GM12891 (cell line): ENCODE measurements around the gene ADGRV1.
"Not testable (repeated sequence)": the region's sequence is repeated elsewhere in the genome, so short reads cannot be mapped to it uniquely, and the experiment has no call there.

Experiments used
- POLR2A ChIP-seq: IDR thresholded peaks from 2 replicates; pipeline ENCODE4 v1.6.1; 2011; ENCODE audit warnings: low read depth, low read length, control low read depth
- POLR2AphosphoS5 ChIP-seq: IDR thresholded peaks from 2 replicates; pipeline ENCODE4 v1.6.1; 2011; ENCODE audit warnings: low read depth, low read length, control low read depth
- TAF1 ChIP-seq: IDR thresholded peaks from 2 replicates; pipeline ENCODE4 v1.6.1; 2011; ENCODE audit warnings: low read depth, low read length, control low read depth

DNA sequence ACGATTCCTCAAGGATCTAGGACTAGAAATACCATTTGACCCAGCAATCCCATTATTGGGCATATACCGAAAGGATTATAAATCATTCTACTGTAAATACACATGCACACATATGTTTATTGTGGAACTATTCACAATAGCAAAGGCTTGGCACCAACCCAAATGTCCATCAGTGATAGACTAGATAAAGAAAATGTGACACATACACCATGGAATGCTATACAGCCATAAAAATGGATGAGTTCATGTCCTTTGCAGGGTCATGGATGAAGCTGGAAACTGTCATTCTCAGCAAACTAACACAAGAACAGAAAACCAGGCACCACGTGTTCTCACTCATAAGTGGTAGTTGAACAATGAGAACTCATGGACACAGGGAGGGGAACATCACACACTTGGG lies 241.9 kb downstream of the ADGRV1 start:
- TF ChIP-seq POLR2AphosphoS5, POLR2A, TAF1: not testable (repeated sequence)
